ENCODE data around the gene ERICH2. TPM values are rescaled to one million over a fixed set of nuclear protein-coding genes. Genes with fewer than 3 reads are reported as not detected.

The ERICH2 gene
- total and polyA plus RNA-seq, 5 experiments from 2014 or later: not detected

DNA sequence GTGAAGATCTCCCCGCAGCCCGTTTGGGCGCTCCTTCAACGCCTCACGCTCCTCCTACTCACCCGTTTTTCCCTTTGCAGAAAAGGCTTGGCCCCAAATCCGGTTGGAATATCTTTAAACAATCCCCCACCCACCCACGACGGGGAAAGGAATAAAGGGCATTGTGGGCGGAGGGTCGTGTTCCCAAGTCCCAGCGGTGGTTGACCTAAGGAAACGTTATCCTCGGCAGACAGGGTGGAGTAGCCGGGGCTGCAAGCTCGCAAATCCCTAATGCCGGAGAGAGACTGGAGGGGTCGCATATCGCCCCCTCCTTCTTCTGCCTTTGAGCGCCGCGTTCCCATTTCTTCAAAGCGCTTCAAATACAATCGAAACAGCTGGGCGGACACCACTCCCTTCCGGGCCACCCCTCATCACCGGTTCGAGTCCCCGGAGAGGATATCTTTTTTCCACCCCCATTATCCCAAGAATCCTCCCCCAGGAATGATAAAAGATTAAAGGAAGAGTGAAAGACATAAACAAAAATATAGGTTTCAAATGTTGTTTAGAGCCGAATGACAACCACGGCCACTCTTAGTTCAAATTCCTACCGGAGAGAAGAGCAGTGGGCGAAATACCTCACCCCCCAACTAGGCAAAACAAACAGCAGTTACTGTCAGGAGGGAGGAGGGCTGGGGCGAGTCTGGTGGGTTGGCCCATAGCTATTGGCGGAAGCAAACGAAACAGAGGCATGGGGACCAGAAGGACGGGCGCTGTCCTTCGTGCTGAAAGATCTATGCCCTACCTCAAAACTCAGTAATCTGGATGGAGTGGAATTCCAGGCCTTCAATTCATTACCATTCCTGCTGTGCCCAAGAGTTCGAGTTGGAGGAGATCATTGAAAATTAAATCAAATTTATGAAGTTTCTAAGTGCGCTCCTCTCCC is 43.7 kb downstream of the ERICH2 start:
- H3K27me3 Mint-ChIP-seq: peaks cover 29 to 68% (median 58%) of the 10 kb centered on the region in 5 donors
- H3K4me3 Mint-ChIP-seq: peak overlapping the region in 5 of 10 donors; percentile 12 to 54 (median 41)
- H3K4me1 Mint-ChIP-seq: peaks cover 14 to 47% (median 43%) of the 10 kb centered on the region in 4 donors
- peaks cover 0 to 2% (median 0%) of the 10 kb centered on the region in 3 donors for H3K36me3 Mint-ChIP-seq
- H3K27ac Mint-ChIP-seq: peak overlapping the region in 2 of 10 donors; percentile 40 to 75
- ATAC-seq (peak in 1 of 2 donors; percentile 34), DNase-seq (peak in 2 of 10 donors; percentile 20 to 26)
- POLR2A ChIA-PET: no interaction called here
- H3K9me3 Mint-ChIP-seq: no peaks in the 10 kb centered on the region

- H3K9me3 Mint-ChIP-seq: no peaks in the 10 kb centered on the region
- DNase-seq: no peak
- H3K27ac Mint-ChIP-seq: peak overlapping the region in 2 of 10 donors; percentile 25 to 75
- POLR2A ChIA-PET: no interaction called here
- ATAC-seq: no peak
- H3K4me1 Mint-ChIP-seq: peaks cover 15 to 51% (median 49%) of the 10 kb centered on the region in 4 donors
- H3K4me3 Mint-ChIP-seq: peak overlapping the region in 6 of 10 donors; percentile 6 to 84 (median 48)
- H3K27me3 Mint-ChIP-seq: peaks cover 27 to 73% (median 60%) of the 10 kb centered on the region in 5 donors
- H3K36me3 Mint-ChIP-seq: peaks cover 0 to 2% (median 0%) of the 10 kb centered on the region in 3 donors
Measured at GRCh38 chr2:170814533-170815230, 44.5 kb downstream of the ERICH2 start.

DNA sequence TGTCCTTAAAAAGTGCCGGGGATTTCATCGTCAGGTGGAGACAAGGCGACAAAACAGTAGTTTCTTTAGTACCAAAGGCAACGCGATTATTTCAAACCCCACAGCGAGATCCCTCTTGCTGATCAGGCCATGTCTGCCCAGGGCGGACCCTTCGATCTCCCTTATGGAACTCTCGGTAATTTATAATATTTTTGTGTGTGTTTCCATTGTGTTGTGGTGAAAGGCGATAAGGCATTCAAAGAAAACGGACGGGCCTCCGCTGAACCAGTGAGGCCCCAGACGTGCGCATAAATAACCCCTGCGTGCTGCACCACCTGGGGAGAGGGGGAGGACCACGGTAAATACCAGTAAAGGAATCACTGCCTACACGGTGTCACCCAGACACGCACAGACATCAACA is 45.1 kb downstream of the ERICH2 start:
- Mint-ChIP-seq H3K4me1 (peaks cover 16 to 56% (median 54%) of the 10 kb centered on the region in 4 donors), H3K27ac (peak overlapping the region in 1 of 10 donors; percentile 27), H3K9me3 (no peaks in the 10 kb centered on the region), H3K27me3 (peaks cover 27 to 73% (median 60%) of the 10 kb centered on the region in 5 donors), H3K4me3 (peak overlapping the region; percentile 53 to 84 (median 76)), H3K36me3 (peaks cover 0 to 2% (median 0%) of the 10 kb centered on the region in 3 donors)
- peak in 1 of 2 donors; percentile 14 for ATAC-seq
- POLR2A ChIA-PET: no interaction called here
- no peak for DNase-seq

DNA sequence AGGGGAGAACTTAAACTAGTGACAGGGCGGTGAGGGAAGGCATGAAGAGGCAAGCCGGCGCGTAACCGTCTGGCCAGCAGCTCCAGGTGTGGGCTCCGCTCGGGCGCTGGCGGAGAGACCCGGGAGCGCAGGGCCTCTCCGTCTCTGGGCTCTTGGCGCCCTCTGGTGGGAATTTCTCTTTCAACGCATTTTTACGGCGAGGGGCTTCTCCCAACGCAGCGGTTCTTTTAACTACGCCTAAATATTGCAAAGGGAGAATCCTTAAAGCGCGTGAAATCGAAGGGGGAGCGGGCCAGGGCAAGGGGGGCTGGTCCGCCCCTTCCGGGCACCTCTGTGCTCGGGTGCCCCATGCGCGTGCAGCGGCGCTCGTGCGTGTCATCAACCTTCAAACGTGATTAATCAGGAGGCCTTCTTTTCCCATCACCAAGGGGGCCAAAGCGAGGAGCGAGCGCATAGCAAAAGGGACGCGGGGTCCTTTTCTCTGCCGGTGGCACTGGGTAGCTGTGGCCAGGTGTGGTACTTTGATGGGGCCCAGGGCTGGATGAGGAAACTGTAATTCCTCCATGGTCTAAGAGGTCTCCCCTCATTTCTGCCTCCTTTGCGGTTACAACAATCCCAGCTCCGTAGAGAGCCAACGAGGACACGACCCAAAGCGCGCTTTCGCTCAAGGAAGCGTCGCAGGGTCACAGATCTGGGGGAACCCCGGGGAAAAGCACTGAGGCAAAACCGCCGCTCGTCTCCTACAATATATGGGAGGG is 45.7 kb downstream of the ERICH2 start:
- Mint-ChIP-seq H3K9me3 (no peaks in the 10 kb centered on the region), H3K4me1 (peaks cover 22 to 62% (median 60%) of the 10 kb centered on the region in 4 donors), H3K4me3 (peak overlapping the region; percentile 64 to 84 (median 76)), H3K27ac (peak overlapping the region in 1 of 10 donors; percentile 27), H3K27me3 (peaks cover 32 to 79% (median 65%) of the 10 kb centered on the region in 5 donors), H3K36me3 (peaks cover 0 to 2% (median 0%) of the 10 kb centered on the region in 3 donors)
- DNase-seq (peak; percentile 42 to 76 (median 62)), ATAC-seq (peak; percentile 60 to 66)
- POLR2A ChIA-PET: no interaction called here

GRCh38 chr2:170816504-170817092 is 46.4 kb downstream of the ERICH2 start, which contains the start of gene GAD1:
GAD1 (plus strand) TSS chr2:170816887; CDS start chr2:170818592, 1,705 bp downstream.
- DNase-seq: peak in 5 of 10 donors; percentile 28 to 42 (median 33)
- Mint-ChIP-seq H3K27me3 (peaks cover 37 to 86% (median 67%) of the 10 kb centered on the region in 5 donors), H3K9me3 (no peaks in the 10 kb centered on the region), H3K4me3 (peak within 1 kb of the TSS; percentile 70 to 85 (median 78)), H3K27ac (no peak within 1 kb of the TSS), H3K36me3 (peaks cover 0 to 2% (median 0%) of the 10 kb centered on the region in 3 donors), H3K4me1 (peaks cover 26 to 67% (median 66%) of the 10 kb centered on the region in 4 donors)
- ATAC-seq: peak; percentile 33 to 46
- POLR2A ChIA-PET: no interaction called here

DNA sequence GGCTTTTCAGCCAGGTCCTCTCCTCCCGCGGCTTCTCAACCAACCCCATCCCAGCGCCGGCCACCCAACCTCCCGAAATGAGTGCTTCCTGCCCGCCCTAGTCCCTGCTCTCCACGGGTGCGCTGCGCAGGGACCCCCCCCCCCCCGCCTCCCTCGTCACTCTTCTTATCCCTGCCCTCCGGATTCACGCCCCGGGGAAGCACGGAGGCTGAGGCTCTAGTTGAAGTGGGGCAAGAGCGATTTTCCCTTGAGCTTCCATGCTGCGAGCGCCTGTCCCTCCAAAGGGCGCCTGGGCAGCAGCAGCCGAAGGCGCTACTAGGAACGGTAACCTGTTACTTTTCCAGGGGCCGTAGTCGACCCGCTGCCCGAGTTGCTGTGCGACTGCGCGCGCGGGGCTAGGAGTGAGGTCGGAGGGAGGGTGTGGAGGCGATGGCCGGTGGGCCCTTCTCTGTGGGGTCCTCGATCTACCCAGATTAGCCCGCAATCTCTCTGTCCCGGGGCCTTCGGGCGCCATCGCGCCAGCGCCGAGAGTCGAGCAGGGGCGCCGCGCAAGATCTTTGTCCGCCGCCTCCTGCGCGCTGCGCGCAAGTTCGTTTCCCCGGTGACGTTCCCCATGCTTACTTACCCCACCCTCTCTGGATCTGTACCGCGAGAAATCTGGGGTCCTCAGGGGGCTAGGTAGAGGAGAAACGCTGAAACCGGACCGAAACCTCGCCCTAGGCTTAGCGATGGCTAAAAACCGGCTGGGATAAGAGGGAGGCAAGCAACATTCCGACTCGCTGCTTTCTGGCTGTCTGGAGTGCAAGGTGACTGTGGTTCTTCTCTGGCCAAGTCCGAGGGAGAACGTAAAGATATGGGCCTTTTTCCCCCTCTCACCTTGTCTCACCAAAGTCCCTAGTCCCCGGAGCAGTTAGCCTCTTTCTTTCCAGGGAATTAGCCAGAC is 47.2 kb downstream of the ERICH2 start:
- H3K4me3 Mint-ChIP-seq: peak overlapping the region; percentile 66 to 85 (median 76)
- peaks cover 41 to 93% (median 71%) of the 10 kb centered on the region in 5 donors for H3K27me3 Mint-ChIP-seq
- DNase-seq (peak in 1 of 10 donors; percentile 14), ATAC-seq (no peak)
- H3K36me3 Mint-ChIP-seq: peaks cover 0 to 2% (median 0%) of the 10 kb centered on the region in 3 donors
- H3K4me1 Mint-ChIP-seq: peaks cover 31 to 74% (median 73%) of the 10 kb centered on the region in 4 donors
- H3K27ac Mint-ChIP-seq: no peak overlapping the region
- POLR2A ChIA-PET: no interaction called here
- no peaks in the 10 kb centered on the region for H3K9me3 Mint-ChIP-seq

DNA sequence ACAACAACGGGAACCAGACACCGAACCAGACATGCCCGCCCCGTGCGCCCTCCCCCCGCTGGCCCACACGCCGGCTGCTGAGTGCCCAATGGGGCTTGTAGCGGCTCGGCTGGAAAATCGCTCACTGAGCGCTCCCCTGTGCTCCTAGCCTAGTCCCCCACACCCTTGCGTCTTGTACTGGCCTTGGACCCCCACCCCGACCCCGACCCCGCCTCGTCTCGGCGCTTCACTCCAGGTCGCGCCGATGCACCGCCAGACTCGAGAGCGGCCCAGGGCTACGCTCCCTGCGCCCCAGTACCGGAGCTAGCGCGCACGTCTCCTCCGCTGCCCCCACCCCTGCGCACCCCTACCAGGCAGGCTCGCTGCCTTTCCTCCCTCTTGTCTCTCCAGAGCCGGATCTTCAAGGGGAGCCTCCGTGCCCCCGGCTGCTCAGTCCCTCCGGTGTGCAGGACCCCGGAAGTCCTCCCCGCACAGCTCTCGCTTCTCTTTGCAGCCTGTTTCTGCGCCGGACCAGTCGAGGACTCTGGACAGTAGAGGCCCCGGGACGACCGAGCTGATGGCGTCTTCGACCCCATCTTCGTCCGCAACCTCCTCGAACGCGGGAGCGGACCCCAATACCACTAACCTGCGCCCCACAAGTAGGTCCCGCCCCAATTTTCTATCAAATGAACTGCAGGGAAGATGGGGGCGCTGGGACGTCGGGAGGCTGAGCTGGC is 48.0 kb downstream of the ERICH2 start:
- ATAC-seq: no peak

DNA sequence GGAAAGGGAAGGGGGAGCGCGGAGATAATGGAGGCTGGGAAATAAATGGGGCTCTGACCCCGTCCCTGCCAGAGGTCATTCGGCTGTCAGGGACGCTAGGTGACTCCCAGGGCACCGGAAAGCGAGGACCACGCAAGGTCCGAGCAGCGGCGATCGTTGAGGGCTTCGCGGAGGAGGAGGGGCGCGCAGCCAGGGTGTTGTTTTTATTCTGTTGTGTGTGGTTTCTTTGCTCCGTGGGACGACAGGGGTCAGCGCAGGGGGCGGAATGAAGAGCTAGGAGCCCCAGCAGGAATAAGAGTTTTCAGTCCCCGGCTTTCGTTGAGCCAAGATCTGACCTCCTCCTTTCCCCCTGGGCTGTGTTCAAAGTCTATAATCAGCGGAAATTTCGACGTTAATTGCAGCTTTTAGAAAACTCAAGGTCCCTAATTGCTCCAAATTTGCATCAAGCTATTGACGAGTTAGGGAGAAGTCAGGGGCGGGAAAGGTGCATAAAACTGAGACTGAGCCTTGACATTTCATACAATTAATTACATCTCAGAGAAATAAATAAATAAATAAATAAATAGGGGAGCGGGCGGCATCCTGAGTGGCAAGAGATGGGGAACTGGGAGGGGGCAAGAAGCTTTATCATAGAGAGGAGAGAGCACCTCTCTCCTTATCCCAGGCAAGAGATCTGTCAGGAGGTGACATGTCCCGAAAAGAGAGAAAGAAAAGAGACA is 48.7 kb downstream of the ERICH2 start:
- POLR2A ChIA-PET: no interaction called here
- Mint-ChIP-seq H3K27me3 (peaks cover 36 to 90% (median 65%) of the 10 kb centered on the region in 5 donors), H3K36me3 (peaks cover 0 to 2% (median 0%) of the 10 kb centered on the region in 3 donors), H3K4me3 (peak overlapping the region; percentile 16 to 85 (median 68)), H3K27ac (peak overlapping the region in 1 of 10 donors; percentile 71), H3K9me3 (peaks cover 0 to 2% (median 0%) of the 10 kb centered on the region in 9 donors), H3K4me1 (peaks cover 35 to 76% (median 74%) of the 10 kb centered on the region in 4 donors)
- ATAC-seq (no peak), DNase-seq (no peak)

More for the DNA sequence above, 48.0 kb downstream of the ERICH2 start:
- Mint-ChIP-seq H3K27me3 (peaks cover 40 to 93% (median 70%) of the 10 kb centered on the region in 5 donors), H3K9me3 (peaks cover 0 to 2% (median 0%) of the 10 kb centered on the region in 9 donors), H3K4me3 (peak overlapping the region; percentile 66 to 85 (median 77)), H3K36me3 (peaks cover 0 to 2% (median 0%) of the 10 kb centered on the region in 3 donors), H3K4me1 (peaks cover 35 to 81% (median 78%) of the 10 kb centered on the region in 4 donors), H3K27ac (no peak overlapping the region)
- DNase-seq: no peak
- POLR2A ChIA-PET: no interaction called here

GRCh38 chr2:170819680-170820664 is 49.8 kb downstream of the ERICH2 start:
- ATAC-seq: no peak
- DNase-seq: no peak
- Mint-ChIP-seq H3K4me3 (peak overlapping the region; percentile 70 to 91 (median 87)), H3K9me3 (peaks cover 0 to 2% (median 0%) of the 10 kb centered on the region in 9 donors), H3K27ac (peak overlapping the region in 2 of 10 donors; percentile 25 to 57), H3K27me3 (peaks cover 33 to 90% (median 65%) of the 10 kb centered on the region in 5 donors), H3K4me1 (peaks cover 35 to 73% (median 67%) of the 10 kb centered on the region in 4 donors), H3K36me3 (peaks cover 0 to 5% (median 0%) of the 10 kb centered on the region in 3 donors)
- POLR2A ChIA-PET: interaction anchor here (0.6 kb wide), 1 partner anchor 420 kb away, joined by 3 read pairs; no protein-coding TSS in a partner anchor
